NT2/D1 (cell line): ENCODE results near the gene NIP7.

ENCODE experiments used
- DNase-seq: peaks from one replicate; pipeline ENCODE4 v3.0.0-alpha.2; 2011; ENCODE audit warnings: low read depth, low spot score
- H3K27me3 ChIP-seq: 2 replicates; pipeline ENCODE4 v1.6.0; 2011; ENCODE audit warnings: mild to moderate bottlenecking; ENCODE audit not compliant: insufficient read length, insufficient read depth
- H3K36me3 ChIP-seq: 2 replicates; pipeline ENCODE4 v1.6.1; 2011; ENCODE audit warnings: mild to moderate bottlenecking, low read length, mixed read lengths; ENCODE audit not compliant: insufficient read depth, insufficient read length
- H3K4me1 ChIP-seq: 2 replicates; pipeline ENCODE4 v1.5.1; 2011; ENCODE audit not compliant: insufficient read depth, insufficient read length
- H3K4me3 ChIP-seq: 2 replicates; pipeline ENCODE4 v1.5.1; 2011; ENCODE audit warnings: low read depth; ENCODE audit not compliant: insufficient read length
- H3K9ac ChIP-seq: 2 replicates; pipeline ENCODE4 v1.6.0; 2011; ENCODE audit warnings: low read depth; ENCODE audit not compliant: insufficient read length
- H3K9me3 ChIP-seq: 2 replicates; pipeline ENCODE4 v1.5.1; 2011; ENCODE audit warnings: mild to moderate bottlenecking, low read length; ENCODE audit not compliant: insufficient read depth
- SUZ12 ChIP-seq: IDR thresholded peaks from 2 replicates; pipeline ENCODE4 v1.6.1; 2011; ENCODE audit not compliant: insufficient read length, insufficient read depth; ENCODE audit errors: extremely low read depth
- YY1 ChIP-seq: IDR thresholded peaks from 2 replicates; pipeline ENCODE4 v1.6.1; 2011; ENCODE audit not compliant: insufficient read length, insufficient read depth
- ZNF274 ChIP-seq: IDR thresholded peaks from 2 replicates; pipeline ENCODE4 v1.6.1; 2011; ENCODE audit warnings: mild to moderate bottlenecking, low read depth, low read length

The NIP7 gene

DNA sequence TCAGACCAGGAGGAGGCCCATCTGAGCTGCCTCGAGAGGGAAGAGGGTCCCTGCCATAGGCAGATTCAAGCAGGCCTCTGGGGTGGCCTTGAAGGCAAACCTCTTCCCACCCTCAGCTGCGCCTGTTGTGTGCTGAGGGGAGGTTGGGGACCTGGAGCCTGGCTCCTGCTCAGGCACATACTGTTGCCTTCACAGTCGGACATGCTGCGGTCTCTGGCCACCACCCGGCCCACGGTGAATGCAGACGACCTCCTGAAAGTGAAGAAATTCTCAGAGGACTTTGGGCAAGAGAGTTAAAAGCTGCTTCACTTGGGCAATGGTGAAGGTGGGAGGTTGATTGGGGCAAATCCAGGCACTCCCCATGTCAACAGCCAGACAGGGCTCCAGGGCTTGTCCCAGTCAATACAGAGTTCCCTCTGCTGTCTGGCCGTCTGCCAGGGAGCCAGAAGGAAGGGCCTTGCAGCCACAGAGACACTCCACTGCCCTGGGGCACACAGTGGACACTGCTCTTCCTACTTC is 15.5 kb upstream of the NIP7 start:
- no peak for TF ChIP-seq ZNF274
- TF ChIP-seq SUZ12 = no peak
- no peak for TF ChIP-seq YY1
- Histone ChIP-seq H3K27me3 (no peaks in the 10 kb centered on the region), H3K4me1 (peaks cover 6% of the 10 kb centered on the region), H3K36me3 (peaks cover 94% of the 10 kb centered on the region), H3K4me3 (no peak overlapping the region), H3K9me3 (no peaks in the 10 kb centered on the region), H3K9ac (no peak overlapping the region)
- no peak for DNase-seq

DNA sequence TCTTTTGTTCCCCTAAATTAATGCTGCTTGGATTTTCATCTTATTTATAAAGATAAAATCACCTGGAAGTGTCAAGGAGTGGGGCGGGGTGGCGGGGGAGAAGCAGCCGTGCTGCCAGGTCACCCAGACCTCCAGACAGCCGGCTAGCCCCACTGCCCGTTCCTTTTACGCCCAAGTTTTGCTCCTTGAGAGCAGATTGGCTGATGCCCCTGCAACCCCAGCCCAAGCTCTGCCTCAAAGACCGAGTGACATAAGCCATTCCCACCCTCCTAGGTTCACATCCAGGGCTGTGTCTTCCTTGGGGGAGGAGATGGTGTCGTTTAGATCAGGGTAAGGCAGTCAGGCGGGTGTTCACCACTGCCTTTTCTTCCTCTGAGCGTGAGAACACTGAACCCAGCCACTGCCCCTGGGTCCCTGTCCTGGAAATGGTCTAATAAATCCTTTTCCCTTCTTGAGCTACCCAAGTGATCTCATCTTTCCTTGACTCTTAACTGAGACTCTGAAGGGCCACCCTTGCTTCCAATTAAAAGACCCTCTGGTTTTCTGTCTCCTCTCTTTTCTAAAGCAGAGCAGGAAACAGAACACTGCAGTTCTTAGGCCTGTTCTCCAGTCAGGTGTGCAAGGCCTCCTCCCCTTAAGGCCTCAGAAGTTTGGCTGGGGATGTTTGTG is 14.9 kb upstream of the NIP7 start:
- no peak for TF ChIP-seq ZNF274
- TF ChIP-seq YY1 = no peak
- no peak for TF ChIP-seq SUZ12
- Histone ChIP-seq H3K9me3 (no peaks in the 10 kb centered on the region), H3K27me3 (no peaks in the 10 kb centered on the region), H3K36me3 (peaks cover 92% of the 10 kb centered on the region), H3K4me1 (peaks cover 6% of the 10 kb centered on the region), H3K4me3 (no peak overlapping the region), H3K9ac (no peak overlapping the region)
- no peak for DNase-seq

DNA sequence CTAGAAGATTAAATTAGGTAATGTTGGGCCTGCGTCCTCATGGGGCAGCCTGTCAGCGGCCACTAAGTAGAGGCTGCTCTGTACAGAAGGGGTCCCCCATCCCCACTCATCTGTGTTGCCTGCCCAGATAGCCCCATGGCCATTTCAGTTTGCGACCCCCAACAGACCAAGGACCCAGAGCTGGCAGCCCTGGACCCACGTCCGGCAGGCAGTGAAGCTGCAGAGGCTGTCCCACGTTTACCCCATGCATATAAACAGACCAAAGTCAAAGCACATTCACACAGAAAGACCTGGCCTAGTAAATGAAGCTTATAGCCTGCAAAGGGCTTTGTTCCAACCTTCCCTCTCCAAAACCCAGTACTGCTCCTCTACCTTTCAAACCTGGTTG is 13.8 kb upstream of the NIP7 start:
- no peaks in the 10 kb centered on the region for H3K9me3 ChIP-seq
- H3K36me3 ChIP-seq = peaks cover 82% of the 10 kb centered on the region
- H3K27me3 ChIP-seq = no peaks in the 10 kb centered on the region
- no peak for DNase-seq
- H3K4me1 ChIP-seq = peaks cover 6% of the 10 kb centered on the region
- TF ChIP-seq YY1 (no peak), SUZ12 (no peak), ZNF274 (no peak)
- H3K4me3 ChIP-seq = no peak overlapping the region
- no peak overlapping the region for H3K9ac ChIP-seq

DNA sequence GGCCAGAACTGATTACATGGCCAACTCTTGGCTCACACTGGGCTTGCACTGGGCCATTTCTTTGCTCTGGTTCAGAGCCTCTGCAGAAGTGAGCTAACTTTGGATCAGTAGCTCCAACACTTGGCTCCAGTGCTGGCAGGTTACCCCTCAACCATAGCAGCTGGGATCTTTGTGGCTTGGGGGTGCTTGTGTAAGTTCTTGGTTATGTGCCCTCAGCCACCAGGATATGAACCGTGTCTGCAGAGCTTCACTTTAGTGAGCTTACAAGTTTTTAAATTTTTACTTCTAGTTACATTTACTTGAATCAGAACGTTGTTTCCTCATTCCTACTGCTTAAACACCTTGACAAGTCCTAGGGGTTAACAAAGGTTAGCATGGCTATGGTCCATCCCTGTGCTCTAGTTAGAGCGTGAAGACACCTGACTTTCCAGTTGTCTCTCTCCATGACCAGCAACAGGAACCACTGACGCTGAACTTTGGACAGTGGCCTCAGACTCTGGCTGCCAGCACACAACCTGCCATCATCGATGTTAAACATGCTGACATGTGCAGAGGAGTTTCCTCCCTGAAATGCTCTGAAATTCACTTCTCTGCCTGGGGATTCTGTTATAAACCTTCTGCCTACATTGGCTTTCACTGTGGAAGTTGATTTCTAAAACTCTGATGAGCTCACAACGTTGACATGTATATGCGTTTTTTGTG is 13.2 kb upstream of the NIP7 start:
- Histone ChIP-seq H3K27me3 (no peaks in the 10 kb centered on the region), H3K9ac (no peak overlapping the region), H3K4me1 (peaks cover 6% of the 10 kb centered on the region), H3K36me3 (peaks cover 76% of the 10 kb centered on the region), H3K9me3 (no peaks in the 10 kb centered on the region), H3K4me3 (no peak overlapping the region)
- TF ChIP-seq YY1 = no peak
- no peak for TF ChIP-seq ZNF274
- TF ChIP-seq SUZ12 = no peak
- DNase-seq = no peak

DNA sequence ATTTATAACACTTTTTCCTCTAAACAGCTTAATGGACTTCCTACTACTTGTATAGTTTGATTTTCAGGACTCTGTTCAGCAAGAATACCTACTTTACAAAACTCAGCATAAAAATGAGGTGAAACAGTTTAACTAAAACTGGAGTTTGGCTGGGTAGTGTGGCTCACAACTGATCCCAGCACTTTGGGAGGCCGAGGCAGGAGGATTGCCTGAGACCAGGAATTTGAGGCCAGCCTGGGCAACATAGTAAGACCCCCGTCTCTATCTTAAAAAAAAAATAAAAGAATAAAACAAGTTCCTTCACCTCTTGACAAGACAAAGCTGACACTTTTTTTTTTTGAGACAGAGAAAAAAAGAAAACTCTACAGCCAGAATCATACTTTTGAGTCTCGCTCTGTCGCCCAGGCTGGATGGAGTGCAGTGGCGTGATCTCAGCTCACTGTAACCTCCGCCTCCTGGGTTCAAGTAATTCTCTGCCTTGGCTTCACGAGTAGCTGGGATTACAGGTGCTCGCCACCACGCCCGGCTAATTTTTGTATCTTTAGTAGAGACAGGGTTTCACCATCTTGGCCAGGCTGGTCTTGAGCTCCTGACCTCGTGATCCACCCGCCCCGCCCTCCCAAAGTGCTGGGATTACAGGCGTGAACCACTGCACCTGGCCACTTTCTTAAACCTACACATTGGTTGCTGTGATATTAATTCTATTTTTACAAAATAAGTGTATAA is 11.8 kb upstream of the NIP7 start:
- Histone ChIP-seq H3K9me3 (no peaks in the 10 kb centered on the region), H3K36me3 (peaks cover 76% of the 10 kb centered on the region), H3K4me1 (peaks cover 6% of the 10 kb centered on the region), H3K27me3 (no peaks in the 10 kb centered on the region), H3K4me3 (no peak overlapping the region), H3K9ac (peak overlapping the region; percentile 27)
- no peak for DNase-seq
- TF ChIP-seq YY1 = no peak
- no peak for TF ChIP-seq SUZ12
- no peak for TF ChIP-seq ZNF274

DNA sequence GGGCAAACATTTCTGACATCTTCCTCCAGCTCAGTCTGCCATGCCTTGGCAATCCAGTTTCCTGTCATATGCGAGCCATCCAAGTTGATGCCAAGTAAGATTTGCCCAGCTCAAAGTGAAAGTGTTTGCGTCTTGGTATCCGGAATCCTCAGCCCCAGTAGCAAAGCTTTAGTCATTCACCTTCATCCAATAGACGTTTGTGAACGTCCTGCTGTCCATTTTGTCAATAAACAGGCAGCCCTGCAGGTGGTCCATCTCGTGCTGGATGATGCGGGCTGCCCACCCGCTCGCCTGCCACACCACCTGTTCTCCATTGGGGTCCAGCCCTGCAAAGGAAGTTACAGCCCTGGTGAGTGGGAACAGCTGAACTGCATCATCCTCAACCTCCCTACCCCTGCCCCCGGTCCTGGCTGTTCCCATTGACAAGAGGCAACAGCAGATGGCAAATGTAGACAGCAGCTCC is 10.7 kb upstream of the NIP7 start:
- TF ChIP-seq YY1 (no peak), SUZ12 (no peak), ZNF274 (no peak)
- Histone ChIP-seq H3K9me3 (no peaks in the 10 kb centered on the region), H3K4me3 (peak overlapping the region; percentile 87), H3K27me3 (no peaks in the 10 kb centered on the region), H3K36me3 (peaks cover 75% of the 10 kb centered on the region), H3K4me1 (peaks cover 6% of the 10 kb centered on the region), H3K9ac (peak overlapping the region; percentile 93)
- DNase-seq = no peak
